ENCODE data around the gene TACSTD2.
"Not testable (repeated sequence)": the region's sequence is repeated elsewhere in the genome, so short reads cannot be mapped to it uniquely, and the experiment has no call there.

TACSTD2 gene

DNA sequence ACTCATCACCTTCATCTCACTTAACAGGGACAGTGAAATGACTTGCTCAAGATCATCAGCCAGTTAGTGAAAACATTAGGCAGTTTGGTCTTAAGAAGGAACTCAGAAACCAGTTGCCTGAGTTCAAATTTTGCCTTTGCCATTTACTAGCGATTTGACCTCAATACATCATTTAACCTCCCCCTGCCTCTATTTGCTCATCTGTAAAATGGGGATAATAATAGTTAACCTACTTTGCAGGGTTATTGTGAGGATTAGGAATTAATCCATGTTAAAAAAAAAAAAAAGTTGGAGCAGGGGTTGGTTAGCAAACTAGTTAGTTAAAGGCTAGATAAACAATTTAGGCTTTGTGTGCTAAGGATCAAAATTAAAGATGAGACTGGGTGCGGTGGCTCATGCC is 10.6 kb upstream of the TACSTD2 start:
- DNase-seq (ENCODE audit: low spot score): no peak

- DNase-seq (ENCODE audit: low spot score): no peak
Measured at GRCh38 chr1:58586271-58586670, 9.2 kb upstream of the TACSTD2 start.

DNA sequence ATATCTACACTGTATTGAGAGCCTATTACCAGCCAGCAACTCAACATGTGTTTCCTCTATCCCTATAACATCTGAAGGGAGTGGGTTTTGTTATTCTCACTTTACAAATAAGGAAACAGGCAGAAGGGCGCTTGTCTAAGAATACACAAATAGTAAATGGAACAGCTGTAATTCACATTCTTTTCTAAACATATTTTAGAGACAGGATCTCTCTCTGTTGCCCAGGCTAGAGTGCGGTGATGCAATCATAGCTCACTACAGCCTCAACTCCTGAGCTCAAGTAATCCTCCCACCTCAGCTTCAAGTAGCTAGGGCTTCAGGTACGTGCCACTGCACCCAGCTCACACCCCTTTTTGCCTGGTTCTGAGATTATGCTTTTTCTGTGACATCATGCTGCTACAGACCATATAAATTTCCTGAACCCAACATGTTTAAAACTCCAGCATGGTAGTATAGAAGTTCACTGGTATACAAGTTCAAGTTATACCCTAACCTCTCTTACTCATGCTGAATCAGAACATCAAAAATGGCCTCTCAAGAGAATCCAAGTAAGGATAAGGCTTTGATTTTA is 8.6 kb upstream of the TACSTD2 start:
- DNase-seq (ENCODE audit: low spot score): no peak

DNA sequence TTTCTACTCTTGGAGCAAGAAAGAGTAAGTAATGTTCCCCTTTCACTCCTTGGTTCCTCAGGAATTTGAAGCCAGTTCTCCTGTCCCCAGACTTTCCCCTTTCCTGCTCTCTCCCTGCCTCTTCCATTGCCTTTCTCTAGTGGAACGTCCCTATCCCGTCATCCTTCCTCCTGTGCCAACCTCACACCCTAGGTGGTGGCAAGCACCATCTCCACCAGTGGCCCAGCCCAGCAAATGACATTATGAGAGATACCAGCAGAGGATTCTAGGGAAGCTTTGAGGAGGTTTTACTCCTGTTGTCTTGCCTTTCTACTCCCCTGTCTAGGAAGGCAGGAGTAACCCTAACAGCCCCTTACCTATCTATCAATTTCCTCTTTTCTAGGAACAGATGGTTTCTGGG is 8.1 kb upstream of the TACSTD2 start:
- DNase-seq (ENCODE audit: low spot score): no peak

GRCh38 chr1:58584082-58584895 is 7.2 kb upstream of the TACSTD2 start:
- DNase-seq (ENCODE audit: low spot score): no peak

DNA sequence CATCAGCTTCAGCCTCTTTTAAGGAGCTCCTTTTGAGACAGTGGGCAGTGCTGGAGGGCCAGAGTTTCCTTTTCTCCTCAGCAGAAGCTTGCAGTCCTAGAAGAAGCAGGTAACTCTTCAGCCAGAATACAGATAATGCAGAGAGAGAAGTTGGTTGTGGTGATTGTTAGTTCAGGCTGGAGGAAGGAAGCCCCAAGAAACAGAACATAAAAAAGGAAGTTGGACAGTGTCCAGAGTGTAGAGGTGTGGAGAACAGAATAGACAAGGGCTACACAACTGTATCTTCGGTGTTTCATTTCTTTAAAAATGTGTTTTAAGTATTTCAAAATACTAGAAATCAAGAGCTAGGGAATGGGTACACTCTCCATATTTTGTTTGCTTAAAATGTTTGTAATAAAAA is 6.4 kb upstream of the TACSTD2 start:
- DNase-seq (ENCODE audit: low spot score): no peak

- DNase-seq (ENCODE audit: low spot score): not testable (repeated sequence)
Measured at GRCh38 chr1:58582143-58582542, 5.1 kb upstream of the TACSTD2 start.

GRCh38 chr1:58581641-58582040 is 4.6 kb upstream of the TACSTD2 start:
- no peak for DNase-seq (ENCODE audit: low spot score)

- no peak for DNase-seq (ENCODE audit: low spot score)
Measured at GRCh38 chr1:58580186-58580585, 3.1 kb upstream of the TACSTD2 start.

DNA sequence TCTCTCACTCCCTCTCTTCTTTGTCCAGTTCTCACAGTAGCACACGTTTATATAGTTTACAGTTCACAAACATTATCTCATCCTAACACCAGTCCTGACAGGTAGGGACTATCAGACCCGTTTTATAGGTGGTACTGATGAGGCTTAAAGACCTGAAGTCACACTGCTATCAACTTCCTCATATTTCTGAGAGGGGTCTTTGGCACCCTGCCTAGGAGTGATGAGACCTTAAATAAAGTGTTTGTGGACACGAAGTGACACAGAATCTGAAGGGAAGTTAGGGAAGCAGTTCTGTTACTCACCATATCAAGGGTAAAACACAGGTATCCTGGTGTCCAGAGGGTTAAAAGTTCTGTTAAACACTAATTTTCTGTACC is 590 bp upstream of the TACSTD2 start:
- no peak for DNase-seq (ENCODE audit: low spot score)

DNA sequence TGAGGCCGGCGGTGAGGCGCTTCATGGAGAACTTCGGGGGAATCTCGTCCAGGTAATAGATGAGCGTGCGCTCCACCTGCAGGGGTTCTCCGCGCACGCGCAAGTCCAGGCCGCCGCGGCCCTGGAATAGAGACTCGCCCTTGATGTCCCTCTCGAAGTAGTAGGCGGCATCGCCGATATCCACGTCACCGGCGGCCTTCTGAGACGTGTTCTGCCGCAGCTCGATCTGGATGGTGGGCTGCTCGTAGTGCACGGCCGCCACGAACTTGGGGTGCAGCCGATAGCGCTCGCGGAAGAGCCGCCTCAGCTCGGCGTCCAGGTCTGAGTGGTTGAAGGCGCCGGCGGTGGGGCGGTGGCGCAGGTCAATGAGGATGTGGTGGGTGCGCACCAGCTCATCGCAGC is 726 bp downstream of the TACSTD2 start:
- no peak for DNase-seq (ENCODE audit: low spot score)

DNA sequence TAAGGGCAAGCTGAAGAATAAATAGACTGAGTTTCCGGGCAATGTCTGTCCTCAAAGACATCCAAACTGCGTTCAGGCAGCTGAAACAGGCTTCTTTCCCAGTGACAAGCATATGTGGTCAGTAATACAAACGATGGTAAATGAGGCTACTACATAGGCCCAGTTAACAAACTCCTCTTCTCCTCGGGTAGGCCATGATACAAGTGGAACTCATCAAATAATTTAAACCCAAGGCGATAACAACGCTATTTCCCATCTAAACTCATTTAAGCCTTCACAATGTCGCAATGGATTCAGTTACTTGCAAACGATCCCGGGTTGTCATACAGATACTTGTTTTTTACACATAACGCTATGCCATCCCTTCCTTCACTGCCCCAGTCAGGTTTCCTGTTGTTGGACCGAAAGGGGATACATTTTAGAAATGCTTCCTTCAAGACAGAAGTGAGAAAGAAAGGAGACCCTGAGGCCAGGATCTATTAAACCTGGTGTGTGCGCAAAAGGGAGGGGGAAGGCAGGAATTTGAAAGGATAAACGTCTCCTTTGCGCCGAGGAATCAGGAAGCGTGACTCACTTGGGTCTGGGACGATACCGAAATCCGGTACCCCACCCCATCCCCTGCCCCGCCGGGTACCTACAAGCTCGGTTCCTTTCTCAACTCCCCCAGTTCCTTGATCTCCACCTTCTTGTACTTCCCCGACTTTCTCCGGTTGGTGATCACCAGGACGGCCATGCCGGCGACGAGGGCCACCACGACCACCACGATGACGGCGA is 1.3 kb downstream of the TACSTD2 start:
- DNase-seq (ENCODE audit: low spot score): no peak

DNA sequence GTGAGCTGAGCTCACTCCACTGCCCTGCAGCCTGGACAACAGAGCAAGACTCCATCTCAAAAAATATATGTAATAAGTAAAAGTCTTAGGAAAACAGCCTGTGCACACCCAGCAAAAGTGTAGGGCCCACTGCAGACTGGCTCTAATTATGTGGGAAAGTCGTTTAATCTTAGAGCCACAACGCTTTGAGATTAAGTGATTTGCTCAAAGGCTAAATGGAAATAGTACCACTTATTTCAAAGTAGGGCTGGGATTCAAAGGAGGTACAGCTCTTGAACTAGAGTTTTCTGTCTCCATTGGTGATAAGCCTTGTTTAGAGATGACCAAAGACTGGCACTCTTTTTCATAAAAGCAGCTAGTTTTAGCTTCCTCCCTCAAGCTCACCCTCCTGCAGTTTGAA is 2.2 kb downstream of the TACSTD2 start:
- DNase-seq (ENCODE audit: low spot score): no peak

DNA sequence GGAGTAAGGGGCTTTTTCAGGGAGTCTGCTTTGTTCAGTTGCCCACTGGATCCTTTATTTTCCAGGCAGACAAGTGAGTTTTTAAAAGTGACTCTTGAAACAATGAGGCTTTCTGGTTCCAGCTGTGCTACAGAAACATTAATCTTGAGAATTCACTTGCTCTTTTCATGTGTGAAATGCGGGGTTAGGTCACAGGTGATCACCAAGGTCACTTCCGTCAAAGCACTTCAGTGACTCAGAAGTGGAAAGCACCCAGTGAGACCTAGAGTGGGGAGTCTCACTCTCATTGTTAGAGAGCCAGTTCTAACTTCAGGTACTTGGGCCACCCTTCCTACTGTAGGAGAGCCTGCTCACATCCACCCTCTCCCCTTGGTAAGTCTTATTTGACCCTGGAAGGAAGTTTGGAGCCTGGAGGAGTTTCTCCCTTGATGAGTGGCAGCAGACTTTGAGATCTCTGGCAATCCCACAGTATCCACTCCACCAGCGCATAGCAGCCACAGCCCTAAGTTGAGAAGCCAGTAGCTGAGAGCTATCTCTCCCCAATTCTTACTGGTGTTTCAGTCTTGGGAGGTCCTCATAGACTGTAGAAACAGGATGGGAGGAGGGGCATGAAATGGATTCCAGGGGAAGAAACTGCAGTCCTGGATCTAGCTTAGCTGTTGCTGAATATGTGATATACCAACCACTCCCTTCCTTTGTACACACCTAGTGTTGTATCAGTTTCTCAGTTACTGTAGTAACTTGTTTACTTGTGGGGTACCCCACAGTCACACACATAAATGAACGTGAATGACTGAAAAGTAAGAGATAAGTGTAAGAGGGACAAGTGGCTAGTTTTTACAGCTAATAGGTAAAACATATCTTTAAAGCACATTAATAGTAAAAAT is 3.1 kb downstream of the TACSTD2 start:
- no peak for DNase-seq (ENCODE audit: low spot score)

GRCh38 chr1:58573138-58573537 is 3.9 kb downstream of the TACSTD2 start:
- DNase-seq (ENCODE audit: low spot score): no peak

DNA sequence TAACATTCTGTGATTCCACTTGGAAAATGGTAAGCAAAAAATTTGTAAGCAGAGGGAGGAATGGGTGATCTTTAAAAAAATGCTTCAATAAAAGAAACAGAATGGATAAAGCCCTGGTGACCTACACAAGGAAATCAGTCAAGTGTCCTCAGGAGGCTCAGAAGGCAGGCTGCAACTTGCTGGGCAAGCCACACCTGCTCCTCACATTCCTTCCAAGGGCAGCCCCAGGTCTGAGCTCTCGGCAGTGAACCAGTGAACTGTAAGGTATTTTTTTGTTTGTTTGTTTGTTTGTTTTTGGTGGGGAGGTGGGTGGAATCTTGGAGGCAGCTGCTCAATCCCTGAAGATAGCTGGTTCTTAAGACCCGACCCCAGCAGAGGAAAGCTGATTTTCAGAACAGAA is 4.4 kb downstream of the TACSTD2 start:
- no peak for DNase-seq (ENCODE audit: low spot score)

DNA sequence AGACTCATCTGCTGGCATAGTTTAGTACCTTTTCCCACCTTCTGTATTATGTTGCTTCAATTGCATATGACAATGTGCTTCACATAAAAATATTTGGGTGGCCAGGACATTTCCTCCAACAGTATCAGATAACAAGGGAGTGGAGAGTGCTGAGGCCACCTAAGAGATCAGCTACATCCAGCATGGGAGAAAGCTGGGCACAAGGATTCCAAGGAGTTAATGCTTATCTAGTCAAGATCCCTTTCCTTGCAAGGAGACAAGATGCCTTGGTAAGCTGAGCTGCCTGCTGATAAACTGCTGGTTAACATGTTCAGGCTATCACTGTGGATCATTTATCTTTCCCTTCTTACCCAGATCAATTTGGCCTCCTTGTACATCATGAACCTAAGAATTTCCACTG is 5.4 kb downstream of the TACSTD2 start:
- DNase-seq (ENCODE audit: low spot score): no peak

- no peak for DNase-seq (ENCODE audit: low spot score)
Measured at GRCh38 chr1:58570817-58571216, 6.2 kb downstream of the TACSTD2 start.

GRCh38 chr1:58570094-58570493 is 7.0 kb downstream of the TACSTD2 start:
- no peak for DNase-seq (ENCODE audit: low spot score)

DNA sequence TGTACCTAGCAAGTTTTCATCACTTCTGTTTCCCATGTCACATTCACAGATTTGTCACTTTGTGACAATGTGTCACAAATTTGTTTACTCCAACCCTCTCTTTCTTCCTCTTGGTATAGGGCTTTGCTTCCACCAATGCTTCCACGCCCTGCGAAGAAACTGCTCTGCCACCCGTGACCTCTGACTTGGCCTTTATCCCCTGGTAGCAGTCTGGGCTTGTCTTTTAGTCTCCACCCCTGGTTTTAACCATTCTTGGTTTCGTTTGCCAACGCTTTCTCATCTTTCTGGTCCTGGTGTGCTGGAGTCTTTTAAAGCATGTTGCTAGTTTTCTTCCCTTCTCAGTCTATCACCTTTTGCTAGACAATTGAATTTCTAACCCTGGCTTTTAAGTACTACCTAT is 8.1 kb downstream of the TACSTD2 start:
- no peak for DNase-seq (ENCODE audit: low spot score)

- no peak for DNase-seq (ENCODE audit: low spot score)
Measured at GRCh38 chr1:58568271-58568860, 8.7 kb downstream of the TACSTD2 start.

DNA sequence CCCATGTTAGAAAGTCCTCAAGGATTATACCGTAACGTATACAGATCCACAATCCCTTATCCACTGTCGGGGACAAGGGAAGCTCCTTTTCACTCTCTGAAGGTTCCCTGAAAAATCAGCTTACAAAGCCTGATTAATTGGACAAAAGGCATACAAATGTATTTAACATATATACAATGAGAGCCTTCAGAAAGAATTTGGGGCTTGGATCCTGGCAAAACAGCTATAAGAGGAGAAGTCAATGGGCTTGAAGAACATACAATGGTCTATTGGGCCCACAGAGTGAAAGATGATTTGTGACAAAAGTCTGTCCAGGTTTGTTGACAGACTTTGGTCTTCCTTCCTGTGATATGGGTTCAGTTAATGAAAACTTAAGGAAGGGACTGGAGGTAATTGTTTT is 10.7 kb downstream of the TACSTD2 start:
- no peak for DNase-seq (ENCODE audit: low spot score)

Data from cerebellar cortex (tissue), 1 donor.